IMR-90 (cell line): ENCODE measurements around the gene PPA2. TPM values are rescaled to one million over a fixed set of nuclear protein-coding genes. Genes with fewer than 3 reads are reported as not detected.

Source experiments
- ATAC-seq: fragments of 200-7000 bp; cut with Tn5 transposase; 2 replicates; pipeline ENCODE4 v1.9.1; 2020; ENCODE audit warnings: low read depth, mild to moderate bottlenecking, moderate library complexity
- BruUV-seq: library from RNA; stranded (reverse); fragments of 400-500 nt; replicated peaks from 2 replicates; lab custom pipeline; 2021; lab: Mats Ljungman, UMichigan
- CTCF ChIA-PET: fragments of 300-600 bp; formaldehyde crosslinking; extraction: SDS; loops from one replicate; lab custom pipeline; 2021; ENCODE audit warnings: antibody characterized with exemption; lab: Yijun Ruan, JAX
- POLR2A ChIA-PET: fragments of 300-600 bp; sonication (Branson Sonifier 250); formaldehyde crosslinking; loops from one replicate; lab custom pipeline; 2022; ENCODE audit warnings: antibody characterized with exemption; ENCODE audit not compliant: unreplicated experiment; lab: Charles Lee
- DNase-seq: peaks from one replicate; pipeline ENCODE4 v3.0.0; 2013
- H2AFZ ChIP-seq: replicated peaks from 2 replicates; pipeline ENCODE3; 2013; ENCODE audit warnings: low read length, mild to moderate bottlenecking; ENCODE audit not compliant: poor library complexity
- H2AK5ac ChIP-seq: 2 replicates; pipeline ENCODE4 v1.6.1; 2013; ENCODE audit warnings: low read depth, low read length, inconsistent platforms
- H2AK9ac ChIP-seq: replicated peaks from 2 replicates; pipeline ENCODE3; 2013; ENCODE audit warnings: mild to moderate bottlenecking, low read depth, low read length, moderate library complexity; ENCODE audit not compliant: poor library complexity
- H2BK120ac ChIP-seq: 2 replicates; pipeline ENCODE4 v1.6.1; 2013; ENCODE audit warnings: low read depth, low read length, inconsistent platforms
- H2BK15ac ChIP-seq: 3 replicates; pipeline ENCODE4 v1.6.1; 2013; ENCODE audit warnings: low read depth, low read length, inconsistent platforms
- H2BK20ac ChIP-seq: 2 replicates; pipeline ENCODE4 v1.6.1; 2013; ENCODE audit warnings: low read depth, mild to moderate bottlenecking, inconsistent platforms, low read length, moderate library complexity
- H2BK5ac ChIP-seq: 2 replicates; pipeline ENCODE4 v1.6.1; 2013; ENCODE audit warnings: mild to moderate bottlenecking, low read depth, low read length, inconsistent platforms; ENCODE audit not compliant: poor library complexity, severe bottlenecking
- H3K14ac ChIP-seq: replicated peaks from 2 replicates; pipeline ENCODE4 v1.6.1; 2013; ENCODE audit warnings: low read depth, low read length, inconsistent platforms
- H3K18ac ChIP-seq: 2 replicates; pipeline ENCODE4 v1.6.1; 2013; ENCODE audit warnings: low read depth, low read length, control low read depth
- H3K23ac ChIP-seq: 2 replicates; pipeline ENCODE4 v1.6.1; 2013; ENCODE audit warnings: low read depth, low read length, inconsistent platforms
- H3K27ac ChIP-seq: 2 replicates; pipeline ENCODE4 v1.5.1; 2013; ENCODE audit warnings: mild to moderate bottlenecking, control low read depth, low read length; ENCODE audit not compliant: insufficient read depth
- H3K27me3 ChIP-seq: 2 replicates; pipeline ENCODE4 v1.6.1; 2013; ENCODE audit warnings: low read length; ENCODE audit not compliant: control insufficient read depth, insufficient read depth
- H3K36me3 ChIP-seq: 2 replicates; pipeline ENCODE4 v1.6.1; 2013; ENCODE audit warnings: low read length, mixed read lengths; ENCODE audit not compliant: control insufficient read depth, insufficient read depth
- H3K4ac ChIP-seq: 2 replicates; pipeline ENCODE4 v1.6.1; 2013; ENCODE audit warnings: low read depth, low read length, inconsistent platforms
- H3K4me1 ChIP-seq: 2 replicates; pipeline ENCODE4 v1.6.1; 2013; ENCODE audit warnings: low read length, mixed read lengths; ENCODE audit not compliant: control insufficient read depth, insufficient read depth
- H3K4me2 ChIP-seq: 2 replicates; pipeline ENCODE4 v1.6.1; 2013; ENCODE audit warnings: low read depth, mild to moderate bottlenecking, control low read depth, low read length, moderate library complexity
- H3K4me3 ChIP-seq: 2 replicates; pipeline ENCODE4 v1.5.1; 2013; ENCODE audit warnings: low read depth, mild to moderate bottlenecking, control low read depth, low read length, moderate library complexity; ENCODE audit not compliant: insufficient read depth
- H3K56ac ChIP-seq: 2 replicates; pipeline ENCODE4 v1.6.1; 2013; ENCODE audit warnings: low read length, inconsistent platforms; ENCODE audit not compliant: insufficient read depth; ENCODE audit errors: extremely low read depth
- H3K79me1 ChIP-seq, 2 experiments: 2 replicates each; pipeline ENCODE4 v1.6.1; 2013; ENCODE audit warnings: low read length in 2 of 2, inconsistent platforms in 1 of 2, low read depth in 1 of 2
- H3K9ac ChIP-seq: 2 replicates; pipeline ENCODE4 v1.6.1; 2013; ENCODE audit warnings: low read depth, low read length, control low read depth
- H3K9me1 ChIP-seq: 2 replicates; pipeline ENCODE4 v1.6.1; 2013; ENCODE audit warnings: low read length, inconsistent platforms; ENCODE audit not compliant: insufficient read depth
- H3K9me3 ChIP-seq: 2 replicates; pipeline ENCODE4 v1.6.1; 2013; ENCODE audit warnings: low read length; ENCODE audit not compliant: control insufficient read depth, insufficient read depth
- H4K20me1 ChIP-seq: 2 replicates; pipeline ENCODE4 v1.6.1; 2013; ENCODE audit warnings: low read length, inconsistent platforms; ENCODE audit not compliant: insufficient read depth
- H4K5ac ChIP-seq: 2 replicates; pipeline ENCODE4 v1.6.1; 2013; ENCODE audit warnings: mild to moderate bottlenecking, low read depth, low read length, control low read depth
- H4K8ac ChIP-seq, 2 experiments: 2 replicates each; pipeline ENCODE4 v1.6.1; 2013; ENCODE audit warnings: low read depth in 2 of 2, low read length in 2 of 2, control low read depth in 1 of 2, inconsistent platforms in 1 of 2
- H4K91ac ChIP-seq: 2 replicates; pipeline ENCODE4 v1.6.1; 2013; ENCODE audit warnings: low read depth, low read length, inconsistent platforms; ENCODE audit not compliant: insufficient read depth
- CEBPB ChIP-seq: IDR thresholded peaks from 2 replicates; pipeline ENCODE4 v1.6.1; 2012; ENCODE audit warnings: low read depth, low read length, improper control_type of control experiment
- MXI1 ChIP-seq: IDR thresholded peaks from 2 replicates; pipeline ENCODE4 v1.6.1; 2012; ENCODE audit warnings: low read depth, mild to moderate bottlenecking, low read length, moderate library complexity, borderline replicate concordance
- RCOR1 ChIP-seq: IDR thresholded peaks from 2 replicates; pipeline ENCODE4 v1.6.1; 2012; ENCODE audit warnings: mild to moderate bottlenecking, low read length, improper control_type of control experiment; ENCODE audit not compliant: insufficient replicate concordance
- WGBS, 2 experiments: methylation state at CpG; one replicate each; pipeline versions ENCODE4 v1.1.5 to v1.1.7; 2013; ENCODE audit warnings: missing lambda C conversion rate in 2 of 2; ENCODE audit not compliant: insufficient read length in 1 of 2; ENCODE audit errors: extremely low coverage in 2 of 2; 5-methylcytosine and 5-hydroxymethylcytosine counted together
- dilution Hi-C: fragments of 300-500 bp; cut with HindIII; formaldehyde crosslinking; loops from one replicate; pipeline ENCODE4 v1.14.3; 2018; ENCODE audit warnings: low sequenced_read_pairs; ENCODE audit not compliant: unreplicated experiment
- in situ Hi-C: fragments of 300-500 bp; cut with MboI; formaldehyde crosslinking; loops from 3 replicates; pipeline ENCODE4 v1.14.3; 2019; ENCODE audit warnings: low sequenced_read_pairs, inconsistent platforms, mixed read lengths
- intact Hi-C: fragments of 100-400 bp; cut with micrococcal nuclease; formaldehyde crosslinking; loops from 2 replicates; pipeline ENCODE4 v1.10.0; 2022
- polyA plus RNA-seq, 3 experiments: library from polyadenylated mRNA; depleted of rRNA; stranded (reverse); fragments of >200 nt; gene quantifications; 2 replicates each; pipeline ENCODE4 v1.2.3, GENCODE V29; 2012; ENCODE audit warnings: low replicate concordance in 1 of 3
- total RNA-seq: library from RNA; depleted of rRNA; stranded (reverse); fragments of >200 nt; gene quantifications from 2 replicates; pipeline ENCODE4 v1.2.3, GENCODE V29; 2012

The PPA2 gene
- total and polyA plus RNA-seq, 2 of the 4 experiments (the other 2 are of a cell fraction): 43.1 to 52.5 TPM

GRCh38 chr4:105469736-105470135 is 4.1 kb downstream of the PPA2 start:
- H3K27me3 ChIP-seq: no peaks in the 10 kb centered on the region
- dilution Hi-C loops (no loop called here), in situ Hi-C loops (loop anchor here (5.0 to 10.0 kb wide), 2 partner anchors 327 to 535 kb away; no protein-coding TSS in a partner anchor), intact Hi-C loops (loop anchor here (5.0 kb wide), 2 partner anchors 187 to 272 kb away; no protein-coding TSS in a partner anchor)
- H4K8ac ChIP-seq: no peak overlapping the region
- H2BK120ac ChIP-seq: no peak overlapping the region
- CTCF ChIA-PET: interaction anchor here (0.8 kb wide), 1 partner anchor 9 kb away, joined by 3 read pairs; no protein-coding TSS in a partner anchor
- no peak overlapping the region for H3K23ac ChIP-seq
- no peak overlapping the region for H4K91ac ChIP-seq
- no peak overlapping the region for H3K27ac ChIP-seq
- H4K5ac ChIP-seq: no peak overlapping the region
- no peak overlapping the region for H2AK9ac ChIP-seq
- no peak overlapping the region for H3K56ac ChIP-seq
- no peak overlapping the region for H3K14ac ChIP-seq
- no peak overlapping the region for H3K4me3 ChIP-seq
- WGBS, 2 experiments: no CpG with 5 or more reads among the region's 1 CpG
- POLR2A ChIA-PET: interaction anchor here (0.6 kb wide), 1 partner anchor 366 kb away, joined by 3 read pairs; no protein-coding TSS in a partner anchor
- BruUV-seq: no TSS peak
- H4K20me1 ChIP-seq: peaks cover 10% of the 10 kb centered on the region
- H2AK5ac ChIP-seq: no peak overlapping the region
- peaks cover 3% of the 10 kb centered on the region; the same call in 1 of the 2 replicates for H3K9me1 ChIP-seq
- DNase-seq (no peak), ATAC-seq (no peak)
- H3K9me3 ChIP-seq: no peaks in the 10 kb centered on the region
- H3K79me1 ChIP-seq: peaks cover 33 to 54% of the 10 kb centered on the region in 2 experiments
- no peak overlapping the region for H3K9ac ChIP-seq
- peaks cover 3% of the 10 kb centered on the region; the same call in 1 of the 2 replicates for H3K4me1 ChIP-seq
- no peak overlapping the region for H3K18ac ChIP-seq
- TF ChIP-seq CEBPB (no peak), MXI1 (no peak), RCOR1 (no peak)
- H3K4me2 ChIP-seq: no peak overlapping the region
- no peak overlapping the region for H3K4ac ChIP-seq
- no peak overlapping the region for H2BK15ac ChIP-seq
- no peak overlapping the region for H2AFZ ChIP-seq
- H3K36me3 ChIP-seq: peaks cover 5% of the 10 kb centered on the region
- no peak overlapping the region for H2BK20ac ChIP-seq
- no peak overlapping the region for H2BK5ac ChIP-seq
